ENCODE data around the gene STIMATE.
A peak's percentile ranks its signal among the peaks of the same experiment; 100 is the strongest.

The STIMATE gene

DNA sequence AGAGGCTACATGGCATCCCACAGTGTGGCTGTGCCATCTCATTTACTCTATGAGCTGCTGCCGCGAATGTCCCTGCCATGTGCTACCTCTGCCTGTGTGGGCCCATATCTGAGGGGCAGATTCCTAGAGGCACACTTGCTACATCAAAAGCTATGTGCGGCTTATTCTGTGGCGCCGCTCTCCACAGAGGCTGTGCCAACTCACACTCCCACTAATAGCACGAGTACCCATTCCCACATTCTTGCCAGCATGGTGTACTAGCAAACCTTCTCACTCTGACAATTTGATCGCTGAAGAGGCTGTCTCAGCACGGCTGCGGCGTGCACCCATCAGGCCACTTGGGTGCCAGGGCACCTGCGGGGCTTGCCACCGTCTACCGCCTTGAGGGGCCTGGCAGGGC lies 31.4 kb downstream of the STIMATE start:
- DNase-seq, result no peak

DNA sequence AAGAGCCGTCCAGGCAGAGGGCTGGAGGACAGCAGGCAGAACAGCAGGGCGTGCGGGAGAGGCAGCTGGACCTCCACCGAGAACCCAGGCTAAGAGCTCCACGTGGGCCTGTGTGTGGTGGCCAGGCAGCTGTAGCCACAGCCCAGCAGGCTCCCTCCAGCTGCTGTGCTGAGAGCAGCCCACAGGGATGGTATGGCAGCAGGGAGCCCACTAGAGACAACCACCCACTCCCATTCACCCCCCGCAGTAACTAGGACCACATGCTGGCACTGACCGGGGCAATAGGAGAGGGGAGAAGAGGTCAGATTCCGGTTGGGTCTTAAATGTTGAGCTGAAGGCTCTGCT lies 37.0 kb downstream of the STIMATE start:
- DNase-seq, result no peak

- no peak for DNase-seq
Observed at GRCh38 chr3:52859686-52860423, 37.5 kb downstream of the STIMATE start.

- no peak for DNase-seq
Observed at GRCh38 chr3:52857864-52858263, 39.5 kb downstream of the STIMATE start.

- no peak for DNase-seq
Observed at GRCh38 chr3:52857133-52857532, 40.2 kb downstream of the STIMATE start.

- no peak for DNase-seq
Observed at GRCh38 chr3:52856666-52857065, 40.7 kb downstream of the STIMATE start.

DNA sequence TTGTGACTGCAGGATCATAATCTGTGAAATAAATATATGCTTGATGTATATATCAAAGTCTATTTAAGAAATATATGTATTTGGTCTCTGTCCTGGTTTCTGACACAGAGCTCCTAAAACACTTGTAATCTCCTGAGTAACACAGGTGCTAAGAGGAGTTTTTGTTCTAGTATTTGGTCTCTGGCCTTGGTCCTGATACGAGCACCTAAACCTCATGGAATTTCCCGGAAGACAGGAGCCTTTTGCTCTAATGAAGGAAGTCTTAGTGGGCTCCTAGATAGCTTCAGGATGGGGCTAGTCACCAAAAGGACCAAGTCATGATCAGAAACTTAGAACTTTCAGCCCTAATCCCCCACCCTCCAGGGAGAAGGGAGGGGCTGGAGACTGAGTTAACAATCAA lies 43.3 kb downstream of the STIMATE start:
- no peak for DNase-seq

DNA sequence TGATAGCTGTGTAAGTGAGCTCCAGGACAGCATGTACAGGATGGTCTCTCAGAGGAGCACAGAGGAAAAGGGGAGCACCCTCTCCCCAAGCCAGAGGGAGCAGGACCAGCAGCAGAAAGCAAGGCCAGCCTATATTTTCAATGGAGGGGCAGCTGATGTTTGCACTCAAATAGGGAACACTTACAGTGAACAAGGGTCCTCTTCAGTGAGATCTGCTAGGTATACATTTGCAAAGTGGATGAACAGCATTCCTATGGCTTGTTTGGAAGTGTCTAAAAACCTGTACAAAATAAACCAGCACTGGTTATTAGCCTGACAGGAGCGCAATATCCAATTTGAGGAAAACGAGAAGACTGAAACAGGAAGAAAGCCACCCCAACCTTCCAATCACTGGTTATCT lies 44.9 kb downstream of the STIMATE start:
- no peak for DNase-seq

- DNase-seq, result peak; percentile 26 to 32
Observed at GRCh38 chr3:52851348-52851747, 46.0 kb downstream of the STIMATE start.

GRCh38 chr3:52849656-52850055 lies 47.7 kb downstream of the STIMATE start:
- no peak for DNase-seq

GRCh38 chr3:52848617-52849016 lies 48.7 kb downstream of the STIMATE start:
- peak in 1 of 2 donors; percentile 39 for DNase-seq

GRCh38 chr3:52847726-52848125 lies 49.6 kb downstream of the STIMATE start:
- DNase-seq, result no peak

GRCh38 chr3:52847241-52847640 lies 50.1 kb downstream of the STIMATE start:
- DNase-seq, result no peak

DNA sequence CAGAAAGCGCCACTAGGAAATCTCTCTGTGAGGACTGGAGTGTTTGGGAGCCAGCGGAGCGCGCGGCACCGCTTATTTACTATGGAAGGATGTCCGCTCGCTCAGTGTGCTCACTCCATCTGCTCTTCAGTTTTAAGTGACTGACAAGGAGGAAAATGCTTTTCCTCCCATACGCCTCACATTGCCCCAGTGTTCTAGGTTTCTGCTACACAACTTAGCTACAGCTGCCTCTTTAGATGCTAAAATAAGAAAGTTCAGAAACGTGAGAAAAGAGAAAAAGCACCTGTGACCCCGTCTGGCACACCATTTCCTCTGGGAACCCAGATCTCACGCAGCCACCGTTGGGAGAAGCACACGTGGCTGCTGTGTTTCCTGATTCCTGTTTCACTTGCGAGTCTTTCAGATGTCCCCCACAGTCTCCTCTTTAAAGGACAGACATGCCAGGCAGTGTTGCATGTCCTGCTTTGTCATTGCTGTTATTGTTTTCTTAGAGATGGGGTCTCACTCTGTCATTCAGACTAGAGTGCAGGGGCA lies 50.8 kb downstream of the STIMATE start:
- no peak for DNase-seq

DNA sequence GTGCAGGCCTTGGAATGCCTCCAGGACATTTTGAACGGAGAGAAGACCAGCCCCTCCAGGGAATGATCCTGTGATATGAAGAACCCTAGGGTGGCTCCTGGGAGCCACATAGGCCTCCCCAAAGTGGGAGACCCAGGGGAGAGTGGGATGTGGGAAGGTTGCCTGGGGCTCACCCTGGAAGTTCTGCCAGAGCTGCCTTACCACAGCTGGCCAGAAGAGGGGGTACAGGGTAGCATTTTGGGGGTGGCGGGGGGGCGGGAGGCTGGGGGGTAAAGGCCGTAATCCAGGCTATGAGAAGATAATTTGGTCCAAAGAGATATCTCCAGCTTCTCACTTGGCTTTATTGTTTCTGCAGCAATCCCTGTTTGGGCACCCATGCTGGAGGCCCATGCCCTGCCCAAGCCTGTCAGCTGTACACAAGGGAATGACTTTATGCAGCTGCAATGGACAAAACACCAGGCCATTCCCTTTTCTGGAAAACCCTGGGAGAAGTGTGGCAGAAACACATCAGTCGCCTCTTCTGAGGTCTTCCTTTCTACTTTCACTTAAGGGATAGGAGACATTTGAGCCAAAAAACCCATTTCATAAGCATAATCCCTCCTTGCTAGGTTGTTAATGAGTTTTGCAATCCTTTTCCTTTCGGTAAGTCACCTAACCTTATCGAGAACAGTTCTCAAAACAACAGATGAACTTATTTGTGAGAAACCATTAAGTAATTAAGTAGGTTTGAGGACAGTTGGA lies 51.5 kb downstream of the STIMATE start:
- DNase-seq, result no peak

- DNase-seq, result peak; percentile 14 to 35
Observed at GRCh38 chr3:52845157-52845556, 52.2 kb downstream of the STIMATE start.

DNA sequence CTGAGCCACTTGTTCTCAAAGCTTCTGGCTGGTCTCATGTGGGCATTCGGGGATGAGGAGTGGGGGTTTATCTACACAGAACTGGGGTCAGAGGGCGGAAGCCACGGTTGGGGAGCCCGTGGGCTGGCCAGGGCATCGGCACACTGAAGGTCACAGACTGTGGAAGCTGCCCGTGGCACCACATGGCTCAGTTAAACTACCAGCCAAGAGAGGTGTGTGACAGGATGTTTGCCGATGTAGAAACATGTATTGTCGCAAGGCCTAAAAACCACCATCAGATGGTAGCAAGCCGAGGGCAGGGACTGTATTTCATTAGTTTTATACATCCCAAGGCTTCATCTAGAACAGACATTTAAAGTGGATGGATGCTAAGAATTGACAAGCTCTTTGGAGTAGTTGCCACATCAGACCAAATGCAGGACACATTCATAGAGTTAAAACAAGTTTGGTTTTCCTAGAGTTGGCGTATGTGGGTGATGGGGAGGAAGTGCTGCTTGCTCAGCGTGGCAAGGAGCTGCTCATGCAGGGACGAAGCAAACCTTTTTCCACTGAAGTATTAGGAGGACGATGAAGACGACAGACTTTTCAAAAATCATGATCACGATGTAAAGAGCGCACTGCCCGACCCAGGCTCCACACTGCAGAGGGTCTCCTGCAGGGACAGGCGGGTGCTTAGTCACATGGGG lies 52.9 kb downstream of the STIMATE start:
- peak; percentile 65 to 70 for DNase-seq

DNA sequence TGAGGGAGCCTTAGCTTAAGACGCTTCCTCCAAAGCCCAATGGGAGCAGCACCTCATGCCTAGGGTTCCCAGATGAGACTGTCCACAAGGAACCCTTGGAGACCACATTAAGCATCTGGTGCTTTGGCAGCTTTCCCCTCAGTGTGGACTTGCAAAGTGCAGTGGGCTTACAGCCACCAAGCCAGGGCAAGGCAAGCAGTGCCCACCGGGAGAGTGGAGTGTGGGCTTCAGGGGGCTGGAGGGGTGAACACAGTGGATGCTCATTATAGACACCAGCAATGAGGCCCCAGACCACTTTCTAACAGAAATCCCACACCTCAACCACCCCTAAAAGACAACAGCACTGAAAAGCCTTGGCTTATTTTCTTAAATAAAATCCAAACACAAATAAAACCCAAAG lies 53.5 kb downstream of the STIMATE start:
- no peak for DNase-seq

DNA sequence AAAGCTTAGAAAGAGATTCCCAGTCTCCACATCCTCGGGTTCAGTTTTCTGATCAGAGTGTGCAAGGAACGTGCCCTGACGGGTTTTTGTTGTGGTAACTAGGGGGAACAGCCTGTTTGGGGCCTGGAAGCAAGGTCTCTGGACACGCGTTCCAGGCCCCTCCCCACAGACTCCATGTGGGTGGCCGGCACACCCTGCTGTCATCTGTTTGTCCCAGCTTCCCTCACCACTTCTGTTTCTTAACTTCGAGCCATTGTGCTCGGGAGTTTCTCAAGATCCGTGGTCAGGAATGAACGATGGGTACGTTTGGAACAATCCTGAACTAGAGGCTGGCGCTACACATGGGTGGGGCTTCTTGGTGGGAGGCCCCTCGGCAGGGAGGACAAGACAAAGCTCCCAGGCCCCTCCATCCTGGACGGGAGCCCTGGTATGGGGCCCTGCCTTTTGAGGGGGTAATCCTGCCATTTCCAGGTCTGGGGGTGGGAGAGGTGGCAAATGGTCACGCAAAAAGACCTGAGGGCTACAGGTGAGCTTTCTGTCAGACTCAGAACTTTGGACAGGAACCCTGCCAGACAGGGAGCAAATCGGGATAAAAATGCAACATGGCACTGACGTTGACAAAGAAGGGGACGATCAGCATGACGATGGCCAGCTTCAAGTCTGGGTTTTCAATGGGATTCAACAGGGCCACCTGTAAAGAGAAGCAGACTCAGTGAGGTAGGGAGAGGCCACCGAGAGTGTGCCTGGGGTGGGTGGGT lies 54.1 kb downstream of the STIMATE start:
- DNase-seq, result peak; percentile 67 to 71

DNA sequence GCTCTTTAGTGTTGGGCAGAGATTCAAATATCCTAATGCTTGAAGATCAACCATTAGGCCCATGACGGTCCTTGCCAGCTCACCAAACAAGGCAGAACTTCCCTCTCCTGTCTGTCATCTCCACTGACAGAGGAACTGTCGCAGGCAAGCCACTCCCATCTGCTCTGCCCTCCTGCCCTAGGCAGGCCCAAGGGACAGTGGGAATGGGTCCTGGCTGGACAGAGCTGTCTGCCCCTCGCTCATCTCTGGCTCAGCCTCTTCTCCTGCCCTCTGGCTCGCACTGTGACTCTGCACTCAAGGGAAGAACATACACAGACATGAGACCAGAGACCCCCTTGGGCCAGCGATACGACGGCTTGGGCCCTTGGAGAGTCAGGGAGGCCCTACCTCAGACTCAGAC lies 54.9 kb downstream of the STIMATE start:
- DNase-seq, result peak; percentile 34 to 53

DNA sequence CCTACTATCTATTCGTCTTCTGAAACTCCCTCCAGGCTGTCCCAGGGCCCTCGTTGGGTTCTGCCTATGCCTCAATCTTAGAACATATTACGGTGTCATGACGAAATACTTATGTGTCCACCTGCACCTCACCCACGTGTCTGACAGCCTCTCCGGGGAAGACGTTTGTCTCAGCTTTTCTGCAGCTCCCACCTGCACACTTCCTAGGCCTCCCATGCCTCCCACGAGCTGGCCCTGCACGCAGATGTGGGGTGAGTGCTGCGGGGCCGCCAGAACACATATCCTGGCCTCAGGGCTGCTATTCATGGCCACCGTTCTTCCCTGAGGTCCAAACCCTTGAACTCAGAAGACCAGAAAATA lies 55.4 kb downstream of the STIMATE start:
- no peak for DNase-seq

GRCh38 chr3:52841211-52841980 lies 56.0 kb downstream of the STIMATE start:
- no peak for DNase-seq
